MM.1S (cell line): ENCODE data around the gene CRYBA2.

Experiments used
- DNase-seq: peaks from one replicate; pipeline ENCODE4 v3.0.0-alpha.2; 2015
- H2AFZ ChIP-seq: fragments of 300-600 bp; sonication (generic); 2 replicates; pipeline ENCODE4 v1.6.0; 2016; ENCODE audit warnings: antibody characterized with exemption, low read length
- H3F3A ChIP-seq: fragments of 300-600 bp; sonication (generic); 2 replicates; pipeline ENCODE4 v1.6.1; 2016; ENCODE audit warnings: mild to moderate bottlenecking, antibody characterized with exemption, low read length, moderate library complexity, mixed read lengths; ENCODE audit not compliant: insufficient read depth
- H3K27ac ChIP-seq: fragments of 300-600 bp; sonication (generic); 2 replicates; pipeline ENCODE4 v1.5.1; 2016; ENCODE audit warnings: mild to moderate bottlenecking, low read length
- H3K27me3 ChIP-seq: fragments of 300-600 bp; sonication (generic); replicated peaks from 2 replicates; pipeline ENCODE4 v1.6.0; 2016; ENCODE audit warnings: low read length; ENCODE audit not compliant: insufficient read depth
- H3K36me3 ChIP-seq: fragments of 300-600 bp; sonication (generic); replicated peaks from 2 replicates; pipeline ENCODE4 v1.6.1; 2016; ENCODE audit warnings: mild to moderate bottlenecking, low read length, mixed read lengths; ENCODE audit not compliant: insufficient read depth
- H3K4me1 ChIP-seq: fragments of 300-600 bp; sonication (generic); 2 replicates; pipeline ENCODE4 v1.6.1; 2016; ENCODE audit warnings: low read length, mixed read lengths
- H3K4me2 ChIP-seq: fragments of 300-600 bp; sonication (generic); 2 replicates; pipeline ENCODE4 v1.6.0; 2016; ENCODE audit warnings: low read depth, low read length
- H3K4me3 ChIP-seq: fragments of 300-600 bp; sonication (generic); 2 replicates; pipeline ENCODE4 v1.5.1; 2016; ENCODE audit warnings: low read length, mixed read lengths
- H3K79me2 ChIP-seq: fragments of 300-600 bp; sonication (generic); 2 replicates; pipeline ENCODE4 v1.6.1; 2016; ENCODE audit warnings: mixed run types, low read length, mixed read lengths
- H3K9ac ChIP-seq: fragments of 300-600 bp; sonication (generic); 2 replicates; pipeline ENCODE4 v1.6.1; 2016; ENCODE audit warnings: low read length, mixed read lengths
- H3K9me2 ChIP-seq: fragments of 300-600 bp; sonication (generic); replicated peaks from 2 replicates; pipeline ENCODE4 v1.6.1; 2016; ENCODE audit warnings: mild to moderate bottlenecking, low read length, mixed read lengths; ENCODE audit not compliant: insufficient read depth
- H3K9me3 ChIP-seq: fragments of 300-600 bp; sonication (generic); replicated peaks from 2 replicates; pipeline ENCODE4 v1.6.1; 2016; ENCODE audit warnings: mild to moderate bottlenecking, low read length, mixed read lengths; ENCODE audit not compliant: insufficient read depth
- H4K20me1 ChIP-seq: fragments of 300-600 bp; sonication (generic); 2 replicates; pipeline ENCODE4 v1.6.1; 2016; ENCODE audit warnings: mild to moderate bottlenecking, low read length, moderate library complexity, mixed read lengths; ENCODE audit not compliant: insufficient read depth
- EZH2 ChIP-seq: fragments of 300-600 bp; sonication (generic); optimal IDR thresholded peaks from 2 replicates; pipeline ENCODE3; 2017; ENCODE audit warnings: low read depth, mild to moderate bottlenecking, antibody characterized with exemption, low read length, mixed read lengths
- EZH2phosphoT487 ChIP-seq: fragments of 300-600 bp; sonication (generic); IDR thresholded peaks from 2 replicates; pipeline ENCODE4 v1.6.1; 2018; ENCODE audit warnings: antibody characterized with exemption, low read length
- TF ChIP-seq, protein P1 (sequence below): fragments of 300-600 bp; sonication (generic); IDR thresholded peaks from 2 replicates; pipeline ENCODE4 v1.5.1; 2016; ENCODE audit warnings: antibody characterized with exemption, low read length, mixed read lengths

CRYBA2 gene

DNA sequence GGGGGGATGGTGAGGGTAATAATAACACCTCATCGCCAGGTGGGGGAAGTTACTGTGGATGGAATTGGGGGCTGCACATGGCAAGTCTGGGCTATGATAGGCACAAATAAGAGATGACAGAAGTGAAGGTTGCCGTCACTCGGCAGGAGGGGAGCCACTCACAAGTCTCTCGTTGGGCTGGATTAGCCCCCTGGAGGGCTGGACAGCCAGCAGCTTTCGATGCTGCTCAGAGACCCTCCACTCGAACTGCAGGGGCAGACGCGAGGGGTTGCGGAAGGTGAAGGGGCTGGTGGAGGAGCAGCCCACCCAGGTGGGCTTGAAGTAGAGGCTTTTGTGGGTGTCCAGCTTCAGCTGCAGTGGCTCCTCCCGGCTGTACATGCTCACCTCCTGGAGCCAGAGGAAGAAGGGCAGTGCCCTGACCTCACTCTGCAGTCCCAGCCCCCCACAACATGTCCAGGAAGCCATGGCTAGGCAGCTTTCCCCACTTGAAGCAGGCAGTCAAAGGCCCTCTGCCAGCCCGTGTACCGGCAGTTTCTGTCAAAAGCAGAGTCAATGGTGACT is 29.9 kb upstream of the CRYBA2 start:
- H3K27me3 ChIP-seq = peaks cover 91% of the 10 kb centered on the region
- no peaks in the 10 kb centered on the region for H4K20me1 ChIP-seq
- no peaks in the 10 kb centered on the region for H3K9me2 ChIP-seq
- no peak for TF ChIP-seq EZH2phosphoT487
- H3K79me2 ChIP-seq = no peaks in the 10 kb centered on the region
- no peaks in the 10 kb centered on the region for H3K36me3 ChIP-seq
- no peak overlapping the region for H3K4me2 ChIP-seq
- no peak overlapping the region for H3K4me3 ChIP-seq
- H2AFZ ChIP-seq = no peak overlapping the region
- H3K27ac ChIP-seq = no peak overlapping the region
- H3K4me1 ChIP-seq = no peaks in the 10 kb centered on the region
- H3K9me3 ChIP-seq = no peaks in the 10 kb centered on the region
- no peak overlapping the region for H3K9ac ChIP-seq
- DNase-seq = no peak
- H3F3A ChIP-seq = no peaks in the 10 kb centered on the region

DNA sequence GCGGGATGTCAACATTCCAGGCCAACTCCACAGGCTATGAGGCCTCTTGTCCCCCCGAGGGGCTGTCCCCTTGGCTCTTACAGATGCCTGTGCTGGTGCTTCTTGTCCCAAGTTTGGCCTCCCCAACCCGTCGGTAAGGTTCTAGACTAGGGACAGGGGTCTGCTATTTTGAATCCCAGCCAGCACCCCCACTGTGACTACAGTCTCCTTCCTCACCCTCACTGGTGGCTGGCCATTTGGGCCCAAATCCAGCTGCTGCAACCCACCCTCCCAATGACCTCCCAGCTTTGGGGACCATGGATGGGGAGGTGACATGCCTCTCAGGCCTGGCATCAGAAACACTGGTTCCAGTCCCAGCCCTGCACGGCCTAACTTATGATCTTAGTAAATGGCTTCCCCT is 29.4 kb upstream of the CRYBA2 start:
- Histone ChIP-seq H3K9ac (no peak overlapping the region), H3K36me3 (no peaks in the 10 kb centered on the region), H3K9me3 (no peaks in the 10 kb centered on the region), H3F3A (no peaks in the 10 kb centered on the region), H2AFZ (no peak overlapping the region), H3K27ac (no peak overlapping the region), H3K4me2 (no peak overlapping the region), H3K4me3 (no peak overlapping the region), H4K20me1 (no peaks in the 10 kb centered on the region), H3K27me3 (peaks cover 91% of the 10 kb centered on the region), H3K79me2 (no peaks in the 10 kb centered on the region), H3K4me1 (no peaks in the 10 kb centered on the region), H3K9me2 (no peaks in the 10 kb centered on the region)
- TF ChIP-seq EZH2 = no peak
- TF ChIP-seq EZH2phosphoT487 = no peak
- TF ChIP-seq, protein P1, sequence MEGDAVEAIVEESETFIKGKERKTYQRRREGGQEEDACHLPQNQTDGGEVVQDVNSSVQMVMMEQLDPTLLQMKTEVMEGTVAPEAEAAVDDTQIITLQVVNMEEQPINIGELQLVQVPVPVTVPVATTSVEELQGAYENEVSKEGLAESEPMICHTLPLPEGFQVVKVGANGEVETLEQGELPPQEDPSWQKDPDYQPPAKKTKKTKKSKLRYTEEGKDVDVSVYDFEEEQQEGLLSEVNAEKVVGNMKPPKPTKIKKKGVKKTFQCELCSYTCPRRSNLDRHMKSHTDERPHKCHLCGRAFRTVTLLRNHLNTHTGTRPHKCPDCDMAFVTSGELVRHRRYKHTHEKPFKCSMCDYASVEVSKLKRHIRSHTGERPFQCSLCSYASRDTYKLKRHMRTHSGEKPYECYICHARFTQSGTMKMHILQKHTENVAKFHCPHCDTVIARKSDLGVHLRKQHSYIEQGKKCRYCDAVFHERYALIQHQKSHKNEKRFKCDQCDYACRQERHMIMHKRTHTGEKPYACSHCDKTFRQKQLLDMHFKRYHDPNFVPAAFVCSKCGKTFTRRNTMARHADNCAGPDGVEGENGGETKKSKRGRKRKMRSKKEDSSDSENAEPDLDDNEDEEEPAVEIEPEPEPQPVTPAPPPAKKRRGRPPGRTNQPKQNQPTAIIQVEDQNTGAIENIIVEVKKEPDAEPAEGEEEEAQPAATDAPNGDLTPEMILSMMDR = no peak
- no peak for DNase-seq

DNA sequence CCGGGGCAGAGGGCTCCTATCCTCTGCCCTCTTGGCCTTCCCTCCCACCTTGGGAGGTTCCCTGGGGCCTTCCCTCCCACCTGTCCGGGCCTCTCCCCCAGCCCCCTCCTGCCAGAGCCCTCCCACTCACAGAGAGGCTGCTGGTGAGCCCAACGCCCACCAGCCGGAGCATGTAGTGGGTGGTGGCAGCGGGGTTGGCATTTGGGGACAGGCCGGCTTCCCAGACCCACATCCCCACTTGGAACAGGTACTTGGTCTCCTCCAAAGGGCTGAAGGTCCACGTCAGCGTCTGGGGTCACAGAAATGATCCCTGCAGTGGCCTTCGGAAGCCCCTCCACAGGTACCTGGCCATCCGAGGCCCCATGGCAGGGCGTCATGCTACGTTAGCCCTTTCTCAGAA is 28.8 kb upstream of the CRYBA2 start:
- no peaks in the 10 kb centered on the region for H4K20me1 ChIP-seq
- DNase-seq = no peak
- no peaks in the 10 kb centered on the region for H3F3A ChIP-seq
- H3K27ac ChIP-seq = no peak overlapping the region
- no peak overlapping the region for H3K9ac ChIP-seq
- no peak overlapping the region for H2AFZ ChIP-seq
- no peak overlapping the region for H3K4me3 ChIP-seq
- H3K4me1 ChIP-seq = no peaks in the 10 kb centered on the region
- no peaks in the 10 kb centered on the region for H3K9me3 ChIP-seq
- H3K9me2 ChIP-seq = no peaks in the 10 kb centered on the region
- H3K27me3 ChIP-seq = peaks cover 91% of the 10 kb centered on the region
- TF ChIP-seq EZH2 (no peak), EZH2phosphoT487 (no peak)
- TF ChIP-seq, protein P1 = no peak
- H3K4me2 ChIP-seq = no peak overlapping the region
- no peaks in the 10 kb centered on the region for H3K79me2 ChIP-seq
- no peaks in the 10 kb centered on the region for H3K36me3 ChIP-seq

DNA sequence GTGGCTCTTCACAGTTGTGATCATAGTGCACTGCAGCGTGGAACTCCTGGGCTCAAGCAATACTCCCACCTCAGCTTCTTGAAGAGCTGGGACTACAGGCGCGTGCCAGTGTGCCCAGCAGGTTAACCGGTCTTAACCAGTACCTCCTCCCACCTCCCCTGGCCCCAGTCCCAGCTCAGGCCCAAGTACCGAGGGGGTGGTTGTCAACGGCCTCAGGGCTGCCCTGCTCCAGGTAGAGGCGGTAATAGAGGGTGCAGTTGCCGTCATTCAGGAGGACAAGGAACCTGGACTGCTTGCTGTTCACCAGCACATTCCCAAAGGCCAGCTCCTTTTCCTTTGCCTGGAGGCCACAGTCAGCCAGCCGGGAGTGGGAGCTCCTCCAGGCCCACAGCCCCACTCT is 28.4 kb upstream of the CRYBA2 start:
- H3K4me1 ChIP-seq = no peaks in the 10 kb centered on the region
- H3K36me3 ChIP-seq = no peaks in the 10 kb centered on the region
- H3K4me3 ChIP-seq = no peak overlapping the region
- no peaks in the 10 kb centered on the region for H3F3A ChIP-seq
- no peak for DNase-seq
- H3K9me3 ChIP-seq = no peaks in the 10 kb centered on the region
- H3K9ac ChIP-seq = no peak overlapping the region
- no peaks in the 10 kb centered on the region for H4K20me1 ChIP-seq
- no peaks in the 10 kb centered on the region for H3K9me2 ChIP-seq
- H3K27me3 ChIP-seq = peaks cover 91% of the 10 kb centered on the region
- no peaks in the 10 kb centered on the region for H3K79me2 ChIP-seq
- TF ChIP-seq, protein P1 = no peak
- TF ChIP-seq EZH2 (no peak), EZH2phosphoT487 (no peak)
- H3K4me2 ChIP-seq = no peak overlapping the region
- H2AFZ ChIP-seq = no peak overlapping the region
- no peak overlapping the region for H3K27ac ChIP-seq
